ENCODE results near the gene CYB5R4.

DNA sequence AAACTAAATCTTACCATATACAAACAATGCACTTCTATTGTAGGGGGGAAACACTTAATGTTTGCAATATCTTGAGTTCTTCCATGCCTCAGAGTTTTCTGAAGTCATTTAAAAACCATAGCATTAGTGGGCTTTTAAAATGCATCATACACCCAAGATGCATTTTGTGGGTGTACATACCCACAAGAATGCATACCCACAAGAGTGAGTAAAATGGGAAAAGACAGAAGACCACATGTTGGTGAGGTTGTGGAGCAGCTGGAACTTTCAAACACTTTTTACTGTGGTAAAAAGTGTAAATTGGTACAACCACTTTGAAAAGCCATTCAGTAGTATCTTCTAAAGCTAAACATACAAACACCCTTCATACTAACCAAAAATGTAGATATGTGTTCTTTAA is 57.5 kb downstream of the CYB5R4 start:
- TF ChIP-seq, protein P1, sequence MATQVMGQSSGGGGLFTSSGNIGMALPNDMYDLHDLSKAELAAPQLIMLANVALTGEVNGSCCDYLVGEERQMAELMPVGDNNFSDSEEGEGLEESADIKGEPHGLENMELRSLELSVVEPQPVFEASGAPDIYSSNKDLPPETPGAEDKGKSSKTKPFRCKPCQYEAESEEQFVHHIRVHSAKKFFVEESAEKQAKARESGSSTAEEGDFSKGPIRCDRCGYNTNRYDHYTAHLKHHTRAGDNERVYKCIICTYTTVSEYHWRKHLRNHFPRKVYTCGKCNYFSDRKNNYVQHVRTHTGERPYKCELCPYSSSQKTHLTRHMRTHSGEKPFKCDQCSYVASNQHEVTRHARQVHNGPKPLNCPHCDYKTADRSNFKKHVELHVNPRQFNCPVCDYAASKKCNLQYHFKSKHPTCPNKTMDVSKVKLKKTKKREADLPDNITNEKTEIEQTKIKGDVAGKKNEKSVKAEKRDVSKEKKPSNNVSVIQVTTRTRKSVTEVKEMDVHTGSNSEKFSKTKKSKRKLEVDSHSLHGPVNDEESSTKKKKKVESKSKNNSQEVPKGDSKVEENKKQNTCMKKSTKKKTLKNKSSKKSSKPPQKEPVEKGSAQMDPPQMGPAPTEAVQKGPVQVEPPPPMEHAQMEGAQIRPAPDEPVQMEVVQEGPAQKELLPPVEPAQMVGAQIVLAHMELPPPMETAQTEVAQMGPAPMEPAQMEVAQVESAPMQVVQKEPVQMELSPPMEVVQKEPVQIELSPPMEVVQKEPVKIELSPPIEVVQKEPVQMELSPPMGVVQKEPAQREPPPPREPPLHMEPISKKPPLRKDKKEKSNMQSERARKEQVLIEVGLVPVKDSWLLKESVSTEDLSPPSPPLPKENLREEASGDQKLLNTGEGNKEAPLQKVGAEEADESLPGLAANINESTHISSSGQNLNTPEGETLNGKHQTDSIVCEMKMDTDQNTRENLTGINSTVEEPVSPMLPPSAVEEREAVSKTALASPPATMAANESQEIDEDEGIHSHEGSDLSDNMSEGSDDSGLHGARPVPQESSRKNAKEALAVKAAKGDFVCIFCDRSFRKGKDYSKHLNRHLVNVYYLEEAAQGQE (IDR thresholded peaks at IDR 0.05; ENCODE audit: low read depth, low read length) = no peak
- TF ChIP-seq POLR2AphosphoS5 (IDR thresholded peaks at IDR 0.05; ENCODE audit: low read depth, low read length) (no peak), CHD2 (IDR thresholded peaks at IDR 0.05; ENCODE audit: low read length, partially characterized antibody) (no peak), EZH2phosphoT487 (IDR thresholded peaks at IDR 0.05; ENCODE audit: borderline replicate concordance, low read depth) (no peak), JUND (IDR thresholded peaks at IDR 0.05) (no peak), FOXJ3 (CRISPR knock-in tag; IDR thresholded peaks at IDR 0.05) (no peak), FOXM1 (IDR thresholded peaks at IDR 0.05; ENCODE audit: low read depth) (no peak), MXI1 (IDR thresholded peaks at IDR 0.05; ENCODE audit: low read depth, low read length) (no peak), RCOR1 (IDR thresholded peaks at IDR 0.05; ENCODE audit: low read length) (no peak)
- TF ChIP-seq, protein P2, sequence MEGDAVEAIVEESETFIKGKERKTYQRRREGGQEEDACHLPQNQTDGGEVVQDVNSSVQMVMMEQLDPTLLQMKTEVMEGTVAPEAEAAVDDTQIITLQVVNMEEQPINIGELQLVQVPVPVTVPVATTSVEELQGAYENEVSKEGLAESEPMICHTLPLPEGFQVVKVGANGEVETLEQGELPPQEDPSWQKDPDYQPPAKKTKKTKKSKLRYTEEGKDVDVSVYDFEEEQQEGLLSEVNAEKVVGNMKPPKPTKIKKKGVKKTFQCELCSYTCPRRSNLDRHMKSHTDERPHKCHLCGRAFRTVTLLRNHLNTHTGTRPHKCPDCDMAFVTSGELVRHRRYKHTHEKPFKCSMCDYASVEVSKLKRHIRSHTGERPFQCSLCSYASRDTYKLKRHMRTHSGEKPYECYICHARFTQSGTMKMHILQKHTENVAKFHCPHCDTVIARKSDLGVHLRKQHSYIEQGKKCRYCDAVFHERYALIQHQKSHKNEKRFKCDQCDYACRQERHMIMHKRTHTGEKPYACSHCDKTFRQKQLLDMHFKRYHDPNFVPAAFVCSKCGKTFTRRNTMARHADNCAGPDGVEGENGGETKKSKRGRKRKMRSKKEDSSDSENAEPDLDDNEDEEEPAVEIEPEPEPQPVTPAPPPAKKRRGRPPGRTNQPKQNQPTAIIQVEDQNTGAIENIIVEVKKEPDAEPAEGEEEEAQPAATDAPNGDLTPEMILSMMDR (IDR thresholded peaks at IDR 0.05) = no peak
- TF ChIP-seq, protein P3, sequence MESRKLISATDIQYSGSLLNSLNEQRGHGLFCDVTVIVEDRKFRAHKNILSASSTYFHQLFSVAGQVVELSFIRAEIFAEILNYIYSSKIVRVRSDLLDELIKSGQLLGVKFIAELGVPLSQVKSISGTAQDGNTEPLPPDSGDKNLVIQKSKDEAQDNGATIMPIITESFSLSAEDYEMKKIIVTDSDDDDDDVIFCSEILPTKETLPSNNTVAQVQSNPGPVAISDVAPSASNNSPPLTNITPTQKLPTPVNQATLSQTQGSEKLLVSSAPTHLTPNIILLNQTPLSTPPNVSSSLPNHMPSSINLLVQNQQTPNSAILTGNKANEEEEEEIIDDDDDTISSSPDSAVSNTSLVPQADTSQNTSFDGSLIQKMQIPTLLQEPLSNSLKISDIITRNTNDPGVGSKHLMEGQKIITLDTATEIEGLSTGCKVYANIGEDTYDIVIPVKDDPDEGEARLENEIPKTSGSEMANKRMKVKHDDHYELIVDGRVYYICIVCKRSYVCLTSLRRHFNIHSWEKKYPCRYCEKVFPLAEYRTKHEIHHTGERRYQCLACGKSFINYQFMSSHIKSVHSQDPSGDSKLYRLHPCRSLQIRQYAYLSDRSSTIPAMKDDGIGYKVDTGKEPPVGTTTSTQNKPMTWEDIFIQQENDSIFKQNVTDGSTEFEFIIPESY (IDR thresholded peaks at IDR 0.05; ENCODE audit: borderline replicate concordance, low read depth) = no peak
- TF ChIP-seq, protein P4, sequence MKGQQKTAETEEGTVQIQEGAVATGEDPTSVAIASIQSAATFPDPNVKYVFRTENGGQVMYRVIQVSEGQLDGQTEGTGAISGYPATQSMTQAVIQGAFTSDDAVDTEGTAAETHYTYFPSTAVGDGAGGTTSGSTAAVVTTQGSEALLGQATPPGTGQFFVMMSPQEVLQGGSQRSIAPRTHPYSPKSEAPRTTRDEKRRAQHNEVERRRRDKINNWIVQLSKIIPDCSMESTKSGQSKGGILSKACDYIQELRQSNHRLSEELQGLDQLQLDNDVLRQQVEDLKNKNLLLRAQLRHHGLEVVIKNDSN (IDR thresholded peaks at IDR 0.05; ENCODE audit: borderline replicate concordance, low read depth) = no peak
